ENCODE data around the gene ABCC9. TPM values are rescaled to one million over a fixed set of nuclear protein-coding genes. Genes with fewer than 3 reads are reported as not detected.

Gene ABCC9
- 0.07 and 0.17 TPM in 2 replicates for total RNA-seq

GRCh38 chr12:21940549-21941505, at the start of gene ABCC9:
ABCC9 (minus strand) TSS chr12:21941426; CDS start chr12:21936674, 4,752 bp downstream.
- DNase-seq (ENCODE audit: low read depth): no peak
- no peaks in the 10 kb centered on the region for H3K36me3 ChIP-seq (ENCODE audit: control insufficient read depth, insufficient read depth, low read length)
- peak within 1 kb of the TSS; percentile 25 for H3K4me3 ChIP-seq (ENCODE audit: low read depth, low read length)
- H3K27me3 ChIP-seq (ENCODE audit: control insufficient read depth, insufficient read depth, low read length): peaks cover 15% of the 10 kb centered on the region
- no peak for TF ChIP-seq CTCF (IDR thresholded peaks at IDR 0.05; ENCODE audit: insufficient read depth, low read length, poor library complexity, severe bottlenecking)

GRCh38 chr12:21989819-21990412, 48.7 kb upstream of the ABCC9 start:
- no peak for DNase-seq (ENCODE audit: low read depth)
- Histone ChIP-seq H3K4me3 (ENCODE audit: low read depth, low read length) (no peak overlapping the region), H3K27me3 (ENCODE audit: control insufficient read depth, insufficient read depth, low read length) (no peaks in the 10 kb centered on the region), H3K36me3 (ENCODE audit: control insufficient read depth, insufficient read depth, low read length) (no peaks in the 10 kb centered on the region)
- TF ChIP-seq CTCF (IDR thresholded peaks at IDR 0.05; ENCODE audit: insufficient read depth, low read length, poor library complexity, severe bottlenecking): peak; percentile 51

GRCh38 chr12:21988619-21989018, 47.4 kb upstream of the ABCC9 start:
- Histone ChIP-seq H3K27me3 (ENCODE audit: control insufficient read depth, insufficient read depth, low read length) (no peaks in the 10 kb centered on the region), H3K4me3 (ENCODE audit: low read depth, low read length) (no peak overlapping the region), H3K36me3 (ENCODE audit: control insufficient read depth, insufficient read depth, low read length) (no peaks in the 10 kb centered on the region)
- DNase-seq (ENCODE audit: low read depth): no peak
- no peak for TF ChIP-seq CTCF (IDR thresholded peaks at IDR 0.05; ENCODE audit: insufficient read depth, low read length, poor library complexity, severe bottlenecking)

GRCh38 chr12:21987755-21988154, 46.5 kb upstream of the ABCC9 start:
- H3K36me3 ChIP-seq (ENCODE audit: control insufficient read depth, insufficient read depth, low read length): no peaks in the 10 kb centered on the region
- no peak for DNase-seq (ENCODE audit: low read depth)
- no peaks in the 10 kb centered on the region for H3K27me3 ChIP-seq (ENCODE audit: control insufficient read depth, insufficient read depth, low read length)
- no peak overlapping the region for H3K4me3 ChIP-seq (ENCODE audit: low read depth, low read length)
- TF ChIP-seq CTCF (IDR thresholded peaks at IDR 0.05; ENCODE audit: insufficient read depth, low read length, poor library complexity, severe bottlenecking): no peak

GRCh38 chr12:21985155-21985554, 43.9 kb upstream of the ABCC9 start:
- no peaks in the 10 kb centered on the region for H3K27me3 ChIP-seq (ENCODE audit: control insufficient read depth, insufficient read depth, low read length)
- H3K36me3 ChIP-seq (ENCODE audit: control insufficient read depth, insufficient read depth, low read length): no peaks in the 10 kb centered on the region
- no peak overlapping the region for H3K4me3 ChIP-seq (ENCODE audit: low read depth, low read length)
- no peak for DNase-seq (ENCODE audit: low read depth)
- no peak for TF ChIP-seq CTCF (IDR thresholded peaks at IDR 0.05; ENCODE audit: insufficient read depth, low read length, poor library complexity, severe bottlenecking)

Data from kidney epithelial cell (primary cell).